ENCODE results near the gene TBC1D14. TPM values are rescaled to one million over a fixed set of nuclear protein-coding genes. Genes with fewer than 3 reads are reported as not detected.

Gene TBC1D14
- total RNA-seq, 1 experiment from 2014 or later, result 50.2 TPM

- Histone ChIP-seq H2AFZ (ENCODE audit: low read length) (no peak overlapping the region), H3K14ac (ENCODE audit: insufficient read depth, low read length) (no peak overlapping the region), H2BK12ac (ENCODE audit: insufficient read length, low read depth, low read length) (no peak overlapping the region), H3K4me1 (ENCODE audit: insufficient read depth, low read length) (no peaks in the 10 kb centered on the region; the same call in 1 of the 2 replicates), H3K9me3 (ENCODE audit: control insufficient read depth, low read depth, low read length) (no peaks in the 10 kb centered on the region), H4K20me1 (ENCODE audit: control insufficient read depth, insufficient read depth, insufficient read length) (no peaks in the 10 kb centered on the region), H2BK15ac (ENCODE audit: low read depth, low read length) (no peak overlapping the region), H3K56ac (ENCODE audit: insufficient read length, low read depth, low read length) (no peak overlapping the region), H2BK120ac (ENCODE audit: low read depth, low read length, poor library complexity, severe bottlenecking) (no peak overlapping the region), H2BK20ac (ENCODE audit: low read depth, low read length, poor library complexity, severe bottlenecking) (no peak overlapping the region), H4K8ac (replicated peaks; ENCODE audit: insufficient read length, low read depth, low read length) (no peak overlapping the region), H3K23ac (ENCODE audit: insufficient read length, low read depth, low read length) (no peak overlapping the region), H3K23me2 (ENCODE audit: insufficient read length, low read depth, low read length, poor library complexity, severe bottlenecking) (no peaks in the 10 kb centered on the region), H3T11ph (ENCODE audit: low read length) (no peak overlapping the region), H2BK5ac (ENCODE audit: insufficient read length, low read length) (no peak overlapping the region), H3K9ac (ENCODE audit: extremely low read depth, insufficient read length, low read length) (no peak overlapping the region), H4K91ac (ENCODE audit: insufficient read length, low read depth, low read length) (no peak overlapping the region), H3K79me1 (ENCODE audit: insufficient read depth, low read depth, low read length, poor library complexity, severe bottlenecking) (no peaks in the 10 kb centered on the region), H3K27me3 (ENCODE audit: insufficient read depth, low read length) (no peaks in the 10 kb centered on the region; the same call in 1 of the 2 replicates), H3K4me2 (ENCODE audit: insufficient read depth, insufficient read length, low read length) (no peak overlapping the region), H2AK5ac (ENCODE audit: insufficient read length, low read length) (no peak overlapping the region), H3K18ac (ENCODE audit: insufficient read length, low read depth, low read length) (no peak overlapping the region), H3K79me2 (ENCODE audit: insufficient read depth, low read length) (no peaks in the 10 kb centered on the region), H3K4ac (ENCODE audit: low read depth, low read length) (no peak overlapping the region), H3K27ac (ENCODE audit: insufficient read length, low read depth, low read length) (no peak overlapping the region), H4K5ac (ENCODE audit: insufficient read length, low read depth, low read length) (no peak overlapping the region)
- H3K4me1 Mint-ChIP-seq, result peaks cover 13 to 19% of the 10 kb centered on the region in 2 experiments
- no peak for DNase-seq
- H3K27me3 Mint-ChIP-seq (ENCODE audit: low read depth), result no peaks in the 10 kb centered on the region; the same call in 1 of the 2 replicates
- TF ChIP-seq CTCF (conservative IDR thresholded peaks at IDR 0.05), result no peak
- no peaks in the 10 kb centered on the region; a peak in 1 of 5 replicates for H3K9me3 Mint-ChIP-seq
- no CpG with 5 or more reads among the region's 12 CpGs for WGBS (ENCODE audit: extremely low coverage, insufficient read length, low lambda C conversion rate)
- peak overlapping the region in 1 of 3 experiments; percentile 85; a peak in 1 of 7 replicates for H3K27ac Mint-ChIP-seq
- peaks cover 20 to 63% (median 58%) of the 10 kb centered on the region in 3 experiments for H3K36me3 Mint-ChIP-seq (ENCODE audit: insufficient read depth in 1 of 3, low read depth in 3 of 3)
- H3K4me3 Mint-ChIP-seq, result no peak overlapping the region
Observed at GRCh38 chr4:7023901-7024300, 114.3 kb downstream of the TBC1D14 start.
